Measurements from ENCODE around the gene KCNQ1.

The KCNQ1 gene

DNA sequence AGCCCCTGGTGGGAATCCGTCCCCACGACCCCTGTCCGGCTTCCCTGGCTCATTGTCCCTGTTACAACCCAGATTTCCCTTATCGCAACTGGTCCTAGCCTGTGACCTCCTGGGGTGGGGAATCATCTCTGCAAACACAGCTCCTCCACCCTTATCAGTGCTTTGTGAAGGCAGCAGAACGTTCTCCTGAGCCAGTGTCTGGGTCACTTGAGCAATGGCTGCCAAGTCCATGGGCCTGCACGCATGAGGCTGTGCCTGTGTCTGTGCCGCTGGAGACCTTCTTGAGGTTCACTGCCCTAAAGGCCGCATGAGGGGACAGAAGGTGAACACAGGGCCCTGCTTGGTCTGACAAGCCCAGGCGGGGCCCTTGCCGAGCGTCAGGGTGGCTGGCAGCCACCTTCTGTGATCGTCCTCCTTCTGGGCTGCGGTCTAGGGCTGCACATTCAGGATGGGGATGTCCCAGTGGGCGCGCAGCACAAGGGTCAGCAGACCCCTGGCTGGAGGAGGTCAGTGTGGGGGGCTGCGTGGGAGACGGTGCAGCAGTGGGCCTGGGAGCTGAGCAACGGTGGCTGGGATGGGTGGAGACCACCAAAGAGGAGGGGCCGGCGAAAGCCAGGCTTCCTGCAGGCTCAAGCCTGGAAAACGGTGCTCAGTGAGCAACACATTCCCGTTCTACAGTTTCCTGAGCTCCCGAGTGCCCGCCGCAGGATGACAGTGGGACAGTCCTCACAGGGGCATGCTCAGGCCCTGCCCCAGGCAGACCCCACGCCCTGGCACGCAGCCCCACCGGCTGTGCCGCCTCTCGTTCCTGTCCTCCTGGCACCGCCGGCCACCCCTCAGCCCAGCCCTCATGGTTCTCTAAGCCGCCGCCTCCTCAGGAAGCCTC is 366.6 kb downstream of the KCNQ1 start:
- Histone ChIP-seq H3K27me3 (ENCODE audit: insufficient read depth, low read length) (no peaks in the 10 kb centered on the region; the same call in 1 of the 2 replicates), H3F3A (ENCODE audit: insufficient read depth, low read length) (no peaks in the 10 kb centered on the region), H3K27ac (ENCODE audit: low read depth, low read length, poor library complexity, severe bottlenecking) (no peak overlapping the region), H2AFZ (ENCODE audit: low read length) (no peak overlapping the region), H3K4me1 (ENCODE audit: insufficient read depth, low read length, severe bottlenecking) (no peaks in the 10 kb centered on the region), H3K9me2 (ENCODE audit: low read depth, low read length) (no peaks in the 10 kb centered on the region), H3K36me3 (ENCODE audit: insufficient read depth, low read length) (no peaks in the 10 kb centered on the region), H3K79me2 (ENCODE audit: insufficient read depth, low read length) (no peaks in the 10 kb centered on the region), H3K9ac (ENCODE audit: low read length) (no peak overlapping the region), H3K9me3 (ENCODE audit: low read length) (no peaks in the 10 kb centered on the region), H3K4me3 (ENCODE audit: low read depth, low read length, poor library complexity, severe bottlenecking) (no peak overlapping the region), H4K20me1 (ENCODE audit: insufficient read depth, low read length) (no peaks in the 10 kb centered on the region), H3K4me2 (ENCODE audit: low read length) (no peak overlapping the region)
- no peak for TF ChIP-seq CTCF (IDR thresholded peaks at IDR 0.05; ENCODE audit: low read length)
- no peak for TF ChIP-seq EZH2 (IDR thresholded peaks at IDR 0.05; ENCODE audit: borderline replicate concordance, low read length)

DNA sequence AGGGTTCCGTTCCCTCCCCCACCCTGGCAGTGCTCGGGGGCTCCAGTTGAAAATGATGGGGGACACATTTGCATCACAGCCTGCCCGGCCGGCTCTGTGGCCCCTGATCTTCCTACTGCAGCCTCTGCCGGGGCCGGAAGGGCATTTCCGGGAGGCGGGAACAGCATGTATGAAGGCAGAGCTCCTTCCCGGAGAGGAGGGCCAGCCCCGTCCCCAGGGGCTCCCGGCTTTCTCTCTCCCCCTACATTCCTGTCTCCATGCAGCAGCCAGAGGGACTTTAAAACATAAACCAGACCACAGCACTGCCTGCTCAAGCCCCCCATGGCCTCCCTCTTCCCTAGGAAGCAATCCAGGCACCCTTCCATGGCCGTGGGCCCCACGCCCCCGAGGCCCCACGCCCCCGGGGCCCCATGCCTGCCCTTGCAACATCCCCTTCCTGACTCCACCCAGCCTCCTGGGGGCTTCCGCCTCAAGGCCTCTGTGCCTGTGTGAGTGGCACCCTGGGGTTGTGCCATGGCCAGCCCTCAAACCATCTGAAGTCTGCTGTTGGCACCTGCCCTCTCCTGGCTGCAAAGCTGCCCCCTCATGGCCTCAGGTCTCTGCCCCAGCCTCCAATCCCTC is 367.7 kb downstream of the KCNQ1 start:
- TF ChIP-seq CTCF (IDR thresholded peaks at IDR 0.05; ENCODE audit: low read length) (no peak), EZH2 (IDR thresholded peaks at IDR 0.05; ENCODE audit: borderline replicate concordance, low read length) (no peak)
- H3K4me1 ChIP-seq (ENCODE audit: insufficient read depth, low read length, severe bottlenecking) = no peaks in the 10 kb centered on the region
- no peaks in the 10 kb centered on the region for H3K9me2 ChIP-seq (ENCODE audit: low read depth, low read length)
- no peak overlapping the region for H2AFZ ChIP-seq (ENCODE audit: low read length)
- no peaks in the 10 kb centered on the region for H4K20me1 ChIP-seq (ENCODE audit: insufficient read depth, low read length)
- no peaks in the 10 kb centered on the region for H3F3A ChIP-seq (ENCODE audit: insufficient read depth, low read length)
- H3K9me3 ChIP-seq (ENCODE audit: low read length) = no peaks in the 10 kb centered on the region
- no peaks in the 10 kb centered on the region for H3K79me2 ChIP-seq (ENCODE audit: insufficient read depth, low read length)
- H3K9ac ChIP-seq (ENCODE audit: low read length) = no peak overlapping the region
- H3K36me3 ChIP-seq (ENCODE audit: insufficient read depth, low read length) = no peaks in the 10 kb centered on the region
- H3K27ac ChIP-seq (ENCODE audit: low read depth, low read length, poor library complexity, severe bottlenecking) = no peak overlapping the region
- no peak overlapping the region for H3K4me3 ChIP-seq (ENCODE audit: low read depth, low read length, poor library complexity, severe bottlenecking)
- H3K27me3 ChIP-seq (ENCODE audit: insufficient read depth, low read length) = peaks cover 7% of the 10 kb centered on the region; the same call in 1 of the 2 replicates
- no peak overlapping the region for H3K4me2 ChIP-seq (ENCODE audit: low read length)

- H3F3A ChIP-seq (ENCODE audit: insufficient read depth, low read length) = no peaks in the 10 kb centered on the region
- no peaks in the 10 kb centered on the region for H3K79me2 ChIP-seq (ENCODE audit: insufficient read depth, low read length)
- no peak overlapping the region for H3K27ac ChIP-seq (ENCODE audit: low read depth, low read length, poor library complexity, severe bottlenecking)
- no peaks in the 10 kb centered on the region for H3K9me2 ChIP-seq (ENCODE audit: low read depth, low read length)
- no peak overlapping the region for H3K4me3 ChIP-seq (ENCODE audit: low read depth, low read length, poor library complexity, severe bottlenecking)
- TF ChIP-seq CTCF (IDR thresholded peaks at IDR 0.05; ENCODE audit: low read length) = no peak
- no peak for TF ChIP-seq EZH2 (IDR thresholded peaks at IDR 0.05; ENCODE audit: borderline replicate concordance, low read length)
- H3K36me3 ChIP-seq (ENCODE audit: insufficient read depth, low read length) = no peaks in the 10 kb centered on the region
- H3K27me3 ChIP-seq (ENCODE audit: insufficient read depth, low read length) = 0 out of 2 replicates have a peak, but pooled peaks cover 7% of the 10 kb centered on the region
- H4K20me1 ChIP-seq (ENCODE audit: insufficient read depth, low read length) = no peaks in the 10 kb centered on the region
- H3K9ac ChIP-seq (ENCODE audit: low read length) = no peak overlapping the region
- no peaks in the 10 kb centered on the region for H3K9me3 ChIP-seq (ENCODE audit: low read length)
- H2AFZ ChIP-seq (ENCODE audit: low read length) = no peak overlapping the region
- no peaks in the 10 kb centered on the region for H3K4me1 ChIP-seq (ENCODE audit: insufficient read depth, low read length, severe bottlenecking)
- no peak overlapping the region for H3K4me2 ChIP-seq (ENCODE audit: low read length)
These were observed 368.5 kb downstream of the KCNQ1 start for GRCh38 chr11:2813141-2813908.
